AML-193 (cell line): ENCODE data around the gene IQGAP3.

Experiments used
- DNase-seq, 2 experiments: peaks; one replicate each; lab custom pipeline; 2025; lab: John Stamatoyannopoulos, UW

Gene IQGAP3

GRCh38 chr1:156511644-156512043 is 60.7 kb downstream of the IQGAP3 start:
- DNase-seq: no peak

GRCh38 chr1:156510709-156511108 is 61.7 kb downstream of the IQGAP3 start:
- DNase-seq: no peak

GRCh38 chr1:156509424-156510034 is 62.8 kb downstream of the IQGAP3 start:
- no peak for DNase-seq

GRCh38 chr1:156508955-156509234 is 63.5 kb downstream of the IQGAP3 start:
- DNase-seq: no peak

GRCh38 chr1:156508205-156508954 is 64.0 kb downstream of the IQGAP3 start:
- peak; percentile 14 to 31 for DNase-seq

- DNase-seq: no peak
Measured at GRCh38 chr1:156506450-156506849, 65.9 kb downstream of the IQGAP3 start.

GRCh38 chr1:156505679-156506298 is 66.6 kb downstream of the IQGAP3 start:
- no peak for DNase-seq

- DNase-seq: peak; percentile 92
Measured at GRCh38 chr1:156504821-156505678, 67.3 kb downstream of the IQGAP3 start.

- DNase-seq: no peak
Measured at GRCh38 chr1:156504438-156504813, 67.9 kb downstream of the IQGAP3 start.

- DNase-seq: no peak
Measured at GRCh38 chr1:156503698-156504437, 68.5 kb downstream of the IQGAP3 start.

GRCh38 chr1:156502894-156503697 is 69.3 kb downstream of the IQGAP3 start:
- peak; percentile 34 to 53 for DNase-seq

- no peak for DNase-seq
Measured at GRCh38 chr1:156502391-156502893, 69.9 kb downstream of the IQGAP3 start.

- DNase-seq: peak; percentile 83 to 86
Measured at GRCh38 chr1:156500793-156501506, 71.4 kb downstream of the IQGAP3 start.

GRCh38 chr1:156500543-156500792 is 71.9 kb downstream of the IQGAP3 start, which contains the start of gene MEF2D:
MEF2D (minus strand) TSS chr1:156500775; CDS start chr1:156483292, 17,483 bp downstream.
- DNase-seq: no peak

- DNase-seq: no peak
Measured at GRCh38 chr1:156499842-156500542, 72.4 kb downstream of the IQGAP3 start.

- no peak for DNase-seq
Measured at GRCh38 chr1:156499194-156499841, 73.0 kb downstream of the IQGAP3 start.

- no peak for DNase-seq
Measured at GRCh38 chr1:156498432-156499193, 73.8 kb downstream of the IQGAP3 start.

- DNase-seq: no peak
Measured at GRCh38 chr1:156497743-156498431, 74.5 kb downstream of the IQGAP3 start.
